ENCODE results near the gene KCNJ15. TPM values are rescaled to one million over a fixed set of nuclear protein-coding genes. Genes with fewer than 3 reads are reported as not detected.

Gene KCNJ15
- total and polyA plus RNA-seq, 2 of the 8 experiments (the other 6 are each of a cell fraction or from before 2014, with no cell fraction given): under 0.01 TPM; not detected in 1

- TF ChIP-seq CTBP2 (IDR thresholded peaks at IDR 0.05; ENCODE audit: borderline replicate concordance, insufficient read depth, insufficient read length, low read length): no peak
- no peak for TF ChIP-seq SIN3A (conservative IDR thresholded peaks at IDR 0.05 in 1 of 2, IDR thresholded peaks at IDR 0.05 in 1 of 2; ENCODE audit: low read depth in 1 of 2, low read length in 2 of 2)
Measured at GRCh38 chr21:38212706-38213105, 44.1 kb upstream of the KCNJ15 start (continued).

Data from H1 (cell line).